GM12875 (cell line): ENCODE results near the gene BTBD9.

ENCODE experiments used
- H3K4me3 ChIP-seq: one replicate; pipeline ENCODE4 v1.5.1; 2011; ENCODE audit warnings: low read depth, low read length, control low read depth
- CTCF ChIP-seq: IDR thresholded peaks from 2 replicates; pipeline ENCODE4 v1.5.1; 2011; ENCODE audit warnings: low read depth, mild to moderate bottlenecking, control low read depth, inconsistent platforms, low read length, moderate library complexity, borderline replicate concordance; ENCODE audit not compliant: insufficient read depth

BTBD9 gene

GRCh38 chr6:38503960-38504682, 135.6 kb downstream of the BTBD9 start:
- no peak for TF ChIP-seq CTCF
- no peak overlapping the region for H3K4me3 ChIP-seq

GRCh38 chr6:38503032-38503773, 136.5 kb downstream of the BTBD9 start:
- no peak for TF ChIP-seq CTCF
- H3K4me3 ChIP-seq = no peak overlapping the region

- no peak for TF ChIP-seq CTCF
- H3K4me3 ChIP-seq = no peak overlapping the region
Observed at GRCh38 chr6:38502423-38502822, 137.3 kb downstream of the BTBD9 start.

- no peak for TF ChIP-seq CTCF
- no peak overlapping the region for H3K4me3 ChIP-seq
Observed at GRCh38 chr6:38501931-38502330, 137.8 kb downstream of the BTBD9 start.

- no peak for TF ChIP-seq CTCF
- H3K4me3 ChIP-seq = no peak overlapping the region
Observed at GRCh38 chr6:38499529-38500096, 140.1 kb downstream of the BTBD9 start.

- no peak overlapping the region for H3K4me3 ChIP-seq
- no peak for TF ChIP-seq CTCF
Observed at GRCh38 chr6:38498805-38499445, 140.8 kb downstream of the BTBD9 start.
